Breast epithelium (tissue), 3 donors: ENCODE measurements around the gene MLC1.

Experiments used
- POLR2A ChIP-seq: fragments of 450-650 bp; IDR thresholded peaks from one replicate; pipeline ENCODE4 v1.6.1; 2016; ENCODE audit warnings: antibody characterized with exemption, mild to moderate bottlenecking, moderate library complexity
- POLR2AphosphoS5 ChIP-seq, 3 donors: sonication (generic); formaldehyde crosslinking; IDR thresholded peaks; one replicate each; pipeline ENCODE4 v1.6.1; 2017; ENCODE audit warnings: antibody characterized with exemption in 3 of 3
- TF ChIP-seq, protein P1 (sequence below), 3 donors: fragments of 450-650 bp; IDR thresholded peaks; one replicate each; pipeline ENCODE4 v1.5.1; 2016 to 2017; ENCODE audit warnings: antibody characterized with exemption in 3 of 3, mild to moderate bottlenecking in 3 of 3, moderate library complexity in 3 of 3

DNA sequence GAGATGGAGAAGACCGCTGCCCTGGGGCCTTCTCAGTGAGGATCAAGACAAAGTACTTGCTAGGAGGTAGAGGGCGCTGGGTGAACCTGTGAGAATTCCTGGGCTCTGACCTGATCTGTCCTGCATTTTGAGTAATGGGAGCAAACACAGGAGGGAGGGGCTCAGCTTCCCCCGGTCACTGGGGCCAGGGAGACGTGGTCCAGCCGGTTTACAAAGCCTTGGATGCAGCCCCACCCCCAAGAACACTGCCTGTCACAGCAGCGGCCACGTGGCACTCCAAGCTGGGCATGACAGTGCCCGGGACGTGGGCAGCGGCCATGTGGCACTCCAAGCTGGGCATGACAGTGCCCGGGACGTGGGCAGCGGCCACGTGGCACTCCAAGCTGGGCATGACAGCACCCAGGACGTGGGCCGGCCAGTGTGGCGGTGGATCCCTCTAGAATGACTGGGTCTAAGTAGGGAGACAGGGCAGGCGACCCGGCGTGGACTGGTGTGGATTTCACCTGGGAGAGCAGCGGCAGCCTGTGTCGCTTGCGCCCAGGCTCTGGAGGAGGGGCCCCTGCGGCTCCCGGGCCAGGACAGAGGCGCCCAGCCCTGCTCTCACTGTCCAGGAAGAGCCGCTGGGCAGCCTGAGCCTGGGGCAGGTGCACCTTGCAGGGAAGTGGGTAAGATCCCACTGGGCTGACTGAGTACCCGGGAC is 24.6 kb downstream of the MLC1 start:
- TF ChIP-seq, protein P1, sequence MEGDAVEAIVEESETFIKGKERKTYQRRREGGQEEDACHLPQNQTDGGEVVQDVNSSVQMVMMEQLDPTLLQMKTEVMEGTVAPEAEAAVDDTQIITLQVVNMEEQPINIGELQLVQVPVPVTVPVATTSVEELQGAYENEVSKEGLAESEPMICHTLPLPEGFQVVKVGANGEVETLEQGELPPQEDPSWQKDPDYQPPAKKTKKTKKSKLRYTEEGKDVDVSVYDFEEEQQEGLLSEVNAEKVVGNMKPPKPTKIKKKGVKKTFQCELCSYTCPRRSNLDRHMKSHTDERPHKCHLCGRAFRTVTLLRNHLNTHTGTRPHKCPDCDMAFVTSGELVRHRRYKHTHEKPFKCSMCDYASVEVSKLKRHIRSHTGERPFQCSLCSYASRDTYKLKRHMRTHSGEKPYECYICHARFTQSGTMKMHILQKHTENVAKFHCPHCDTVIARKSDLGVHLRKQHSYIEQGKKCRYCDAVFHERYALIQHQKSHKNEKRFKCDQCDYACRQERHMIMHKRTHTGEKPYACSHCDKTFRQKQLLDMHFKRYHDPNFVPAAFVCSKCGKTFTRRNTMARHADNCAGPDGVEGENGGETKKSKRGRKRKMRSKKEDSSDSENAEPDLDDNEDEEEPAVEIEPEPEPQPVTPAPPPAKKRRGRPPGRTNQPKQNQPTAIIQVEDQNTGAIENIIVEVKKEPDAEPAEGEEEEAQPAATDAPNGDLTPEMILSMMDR (IDR thresholded peaks at IDR 0.05) = no peak
- TF ChIP-seq POLR2AphosphoS5 (IDR thresholded peaks at IDR 0.05) = no peak
- TF ChIP-seq POLR2A = no peak
